Endothelial cell of umbilical vein (primary cell): ENCODE results near the gene AGL.

ENCODE experiments used
- CTCF ChIP-seq, 2 donors: IDR thresholded peaks; 1 replicate in 1 of 2; 2 replicates in 1 of 2; pipeline ENCODE4 v1.5.1; 2011; ENCODE audit warnings: low read length in 2 of 2, mild to moderate bottlenecking in 2 of 2, moderate library complexity in 2 of 2, control low read depth in 1 of 2, inconsistent platforms in 1 of 2, low read depth in 1 of 2; ENCODE audit not compliant: insufficient read depth in 1 of 2; ENCODE audit errors: extremely low read depth in 1 of 2
- EZH2 ChIP-seq: IDR thresholded peaks from 2 replicates; pipeline ENCODE4 v1.6.1; 2012; ENCODE audit warnings: borderline replicate concordance, low read depth, mild to moderate bottlenecking, moderate library complexity, low read length, inconsistent platforms; ENCODE audit not compliant: severe bottlenecking
- JUN ChIP-seq: IDR thresholded peaks from 2 replicates; pipeline ENCODE4 v1.6.1; 2011; ENCODE audit warnings: borderline replicate concordance, low read depth; ENCODE audit not compliant: insufficient read length, insufficient read depth
- MYC ChIP-seq: IDR thresholded peaks from one replicate; pipeline ENCODE4 v1.6.1; 2011; ENCODE audit warnings: mild to moderate bottlenecking, low read depth, low read length

GRCh38 chr1:99818063-99818699 lies 32.0 kb upstream of the AGL start:
- TF ChIP-seq CTCF (IDR thresholded peaks at IDR 0.05; ENCODE audit: extremely low read depth in 1 of 2, insufficient read depth in 1 of 2, low read depth in 1 of 2, low read length in 2 of 2) = no peak
- no peak for TF ChIP-seq EZH2
- no peak for TF ChIP-seq MYC
- TF ChIP-seq JUN = no peak
